ENCODE measurements around the gene GH1. TPM values are rescaled to one million over a fixed set of nuclear protein-coding genes. Genes with fewer than 3 reads are reported as not detected.

Gene GH1
- total and polyA plus RNA-seq, 2 donors (not counting 1 experiment from before 2014, with no cell fraction given), result 1.7 to 2.3 TPM

- intact Hi-C loops (cut with micrococcal nuclease), result loop anchor here (5.0 kb wide), 2 partner anchors 88 to 563 kb away; partner anchors contain the start of genes ICAM2 and POLG2
- Mint-ChIP-seq H3K27me3 (no peaks in the 10 kb centered on the region), H3K9me3 (ENCODE audit: insufficient read depth) (no peaks in the 10 kb centered on the region), H3K4me1 (peaks cover 82% of the 10 kb centered on the region), H3K27ac (peak overlapping the region; percentile 97), H3K4me3 (peak overlapping the region; percentile 99)
- Histone ChIP-seq H3K27ac (ENCODE audit: low read length in 2 of 2) (peak overlapping the region; percentile 83 to 85), H3K4me2 (replicated peaks; ENCODE audit: low read depth, low read length, poor library complexity, severe bottlenecking) (peak overlapping the region; percentile 97), H2AFZ (ENCODE audit: insufficient read depth, low read depth, low read length, poor library complexity, severe bottlenecking) (peak overlapping the region; percentile 27), H3K4me3 (ENCODE audit: control extremely low read depth in 1 of 5, extremely low read depth in 1 of 5, insufficient read depth in 1 of 5, low read depth in 2 of 5, low read length in 4 of 5) (peak overlapping the region in 4 of 5 experiments; percentile 38 to 54 (median 53)), H3K4me1 (ENCODE audit: control insufficient read depth in 2 of 2, insufficient read depth in 2 of 2, low read length in 2 of 2) (peaks cover 59 to 82% of the 10 kb centered on the region in 2 donors), H4K20me1 (ENCODE audit: control insufficient read depth, insufficient read depth, low read length, poor library complexity, severe bottlenecking) (peaks cover 27% of the 10 kb centered on the region), H3K9me3 (ENCODE audit: control extremely low read depth in 1 of 3, control insufficient read depth in 2 of 3, insufficient read depth in 1 of 3, low read length in 2 of 3) (peaks cover 0 to 15% (median 6%) of the 10 kb centered on the region in 3 donors), H3K9ac (ENCODE audit: low read length) (peak overlapping the region; percentile 50), H3K79me2 (ENCODE audit: control insufficient read depth, insufficient read depth, low read length) (peaks cover 85% of the 10 kb centered on the region), H3K27me3 (replicated peaks in 1 of 4; ENCODE audit: control extremely low read depth in 1 of 4, control insufficient read depth in 3 of 4, insufficient read depth in 4 of 4, low read length in 3 of 4) (no peaks in the 10 kb centered on the region), H3K36me3 (replicated peaks in 1 of 2; ENCODE audit: control extremely low read depth in 1 of 2, control insufficient read depth in 1 of 2, extremely low read depth in 1 of 2, insufficient read depth in 2 of 2, low read length in 1 of 2) (peaks cover 0 to 24% of the 10 kb centered on the region in 2 experiments)
- TF ChIP-seq CTCF (IDR thresholded peaks at IDR 0.05), result no peak
- no peak for TF ChIP-seq EZH2 (IDR thresholded peaks at IDR 0.05; ENCODE audit: borderline replicate concordance, insufficient read depth, low read depth, low read length, poor library complexity, severe bottlenecking)
- ChIA-PET POLR2A (interaction anchor here (1.2 to 12.1 kb wide), 5 partner anchors 9 to 15 kb away, joined by 4 to 360 read pairs (median 8); partner anchors contain the start of gene GH1), CTCF (interaction anchor here (0.6 to 26.0 kb wide), 7 partner anchors 12 to 199 kb away, joined by 3 to 834 read pairs (median 16); partner anchors contain the start of gene GH1)
- no peak for ATAC-seq (ENCODE audit: low read depth)
- 79% methylated on average over 11 of the region's 21 CpGs for WGBS (ENCODE audit: insufficient coverage)
- DNase-seq, result no peak
Measured at GRCh38 chr17:63934183-63935112, 15.8 kb upstream of the GH1 start.
